ENCODE data around the gene ASH1L.
A peak's percentile ranks its signal among the peaks of the same experiment; 100 is the strongest.
"Not testable (repeated sequence)": the region's sequence is repeated elsewhere in the genome, so short reads cannot be mapped to it uniquely, and the experiment has no call there.

The ASH1L gene

GRCh38 chr1:155437405-155437804, 125.2 kb downstream of the ASH1L start:
- no peak for DNase-seq

- DNase-seq: not testable (repeated sequence)
These were observed 128.7 kb downstream of the ASH1L start for GRCh38 chr1:155433831-155434389.

DNA sequence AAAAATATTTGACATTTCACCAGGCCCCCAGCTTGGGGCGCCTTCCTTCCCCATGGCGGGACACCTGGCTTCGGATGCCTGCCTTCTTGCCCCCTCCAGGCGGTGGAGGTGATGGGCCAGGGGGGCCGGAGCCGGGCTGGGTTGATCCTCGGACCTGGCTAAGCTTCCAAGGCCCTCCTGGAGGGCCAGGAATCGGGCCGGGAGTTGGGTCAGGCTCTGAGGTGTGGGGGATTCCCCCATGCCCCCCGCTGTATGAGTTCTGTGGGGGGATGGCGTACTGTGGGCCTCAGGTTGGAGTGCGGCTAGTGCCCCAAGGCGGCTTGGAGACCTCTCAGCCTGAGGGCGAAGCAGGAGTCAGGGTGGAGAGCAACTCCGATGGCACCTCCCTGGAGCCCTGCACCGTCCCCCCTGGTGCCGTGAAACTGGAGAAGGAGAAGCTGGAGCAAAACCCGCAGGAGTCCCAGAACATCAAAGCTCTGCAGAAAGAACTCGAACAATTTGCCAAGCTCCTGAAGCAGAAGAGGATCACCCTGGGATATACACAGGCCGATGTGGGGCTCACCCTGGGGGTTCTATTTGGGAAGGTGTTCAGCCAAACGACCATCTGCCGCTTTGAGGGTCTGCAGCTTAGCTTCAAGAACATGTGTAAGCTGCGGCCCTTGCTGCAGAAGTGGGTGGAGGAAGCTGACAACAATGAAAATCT, 129.3 kb downstream of the ASH1L start:
- not testable (repeated sequence) for DNase-seq

GRCh38 chr1:155424091-155424490, 138.5 kb downstream of the ASH1L start:
- no peak for DNase-seq

GRCh38 chr1:155420788-155421187, 141.8 kb downstream of the ASH1L start:
- no peak for DNase-seq

DNA sequence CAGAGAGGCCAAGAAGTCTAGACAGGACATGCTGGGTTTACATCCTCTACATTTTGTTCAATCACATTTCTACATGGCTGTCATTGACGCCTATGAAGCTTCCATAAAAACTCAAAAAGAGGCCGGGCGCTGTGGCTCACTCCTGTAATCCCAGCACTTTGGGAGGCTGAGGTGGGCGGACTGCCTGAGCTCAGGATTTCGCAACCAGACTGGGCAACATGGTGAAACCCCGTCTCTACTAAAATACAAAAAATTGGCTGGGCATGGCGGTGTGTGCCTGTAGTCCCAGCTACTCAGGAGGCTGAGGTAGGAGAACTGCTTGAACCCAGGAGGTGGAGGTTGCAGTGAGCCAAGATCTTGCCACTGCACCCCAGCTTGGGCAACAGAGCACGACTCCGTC, 150.8 kb downstream of the ASH1L start:
- DNase-seq: not testable (repeated sequence)

GRCh38 chr1:155410931-155411330, 151.7 kb downstream of the ASH1L start:
- no peak for DNase-seq

DNA sequence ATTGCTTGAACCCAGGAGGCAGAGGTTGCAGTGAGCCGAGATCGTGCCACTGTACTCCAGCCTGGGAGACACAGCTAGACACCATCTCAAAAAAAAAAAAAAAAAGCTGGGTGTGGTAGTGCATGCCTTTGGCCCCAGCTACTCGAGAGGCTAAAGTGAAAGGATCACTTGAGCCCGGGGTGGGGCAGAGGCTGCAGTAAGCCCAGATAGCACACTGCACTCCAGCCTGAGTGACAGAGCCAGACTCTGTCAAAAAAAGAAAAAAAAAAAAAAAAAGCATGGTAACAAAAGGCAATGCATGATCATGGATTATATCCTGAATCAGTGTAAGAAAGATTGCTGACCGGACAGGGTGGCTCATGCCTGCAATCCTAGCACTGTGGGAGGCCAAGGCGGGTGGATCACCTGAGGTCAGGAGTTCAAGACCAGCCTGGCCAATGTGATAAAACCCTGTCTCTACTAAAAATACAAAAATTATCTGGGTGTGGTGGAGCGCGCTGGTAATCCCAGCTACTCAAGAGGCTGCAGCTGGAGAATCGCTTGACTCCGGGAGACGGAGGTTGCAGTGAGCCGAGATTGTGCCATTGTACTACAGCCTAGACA, 165.6 kb downstream of the ASH1L start:
- no peak for DNase-seq

DNA sequence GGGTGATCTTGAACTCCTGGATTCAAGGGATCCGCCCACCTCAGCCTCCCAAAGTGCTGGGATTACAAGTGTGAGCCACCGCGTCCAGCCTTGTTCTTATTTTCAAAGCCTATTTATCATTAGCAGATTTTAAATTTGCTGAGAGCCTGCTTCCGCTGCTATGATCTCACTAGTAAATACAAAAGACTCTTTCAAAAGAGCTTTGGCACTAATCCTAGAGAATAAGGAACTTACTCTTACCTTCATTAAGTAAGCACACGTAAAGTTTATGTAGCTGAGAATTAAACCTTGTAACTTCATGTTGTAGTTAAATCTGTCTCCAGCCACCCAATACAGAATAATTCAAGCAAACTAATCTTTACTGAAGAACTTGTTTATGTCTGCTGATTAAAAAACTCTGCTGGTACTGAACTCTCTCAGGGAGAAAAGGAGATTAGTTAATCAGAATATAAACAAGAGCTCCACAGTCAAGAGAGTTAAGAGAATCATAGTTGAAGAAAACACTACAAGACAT, 169.6 kb downstream of the ASH1L start:
- DNase-seq: no peak

- no peak for DNase-seq
These were observed 172.8 kb downstream of the ASH1L start for GRCh38 chr1:155389826-155390225.

DNA sequence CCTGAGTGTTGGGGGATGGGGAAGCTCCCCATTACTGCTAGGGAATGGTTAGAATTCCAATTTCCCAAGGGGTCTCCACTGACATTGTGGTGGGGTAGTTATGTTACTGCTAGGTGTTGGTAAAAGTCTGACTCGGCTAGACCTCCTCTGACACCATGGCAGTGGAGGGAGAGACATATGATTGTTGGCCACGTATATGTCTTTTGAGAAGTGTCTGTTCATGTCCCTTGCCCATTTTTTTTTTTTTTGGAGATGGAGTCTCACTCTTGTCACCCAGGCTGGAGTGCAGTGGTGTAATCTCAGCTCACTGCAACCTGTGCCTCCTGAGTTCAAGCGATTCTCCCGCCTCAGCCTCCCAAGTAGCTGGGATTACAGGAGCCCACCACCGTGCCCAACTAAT, 176.8 kb downstream of the ASH1L start:
- not testable (repeated sequence) for DNase-seq

GRCh38 chr1:155383406-155383805, 179.2 kb downstream of the ASH1L start:
- DNase-seq: no peak

GRCh38 chr1:155379631-155380090, 182.9 kb downstream of the ASH1L start:
- peak; percentile 2 for DNase-seq

- no peak for DNase-seq
These were observed 183.4 kb downstream of the ASH1L start for GRCh38 chr1:155379180-155379579.

GRCh38 chr1:155360051-155360450, 202.6 kb downstream of the ASH1L start:
- no peak for DNase-seq

GRCh38 chr1:155352631-155353030, 210.0 kb downstream of the ASH1L start:
- no peak for DNase-seq

- no peak for DNase-seq
These were observed 219.8 kb downstream of the ASH1L start for GRCh38 chr1:155342842-155343241.

GRCh38 chr1:155339515-155340097, 223.0 kb downstream of the ASH1L start:
- no peak for DNase-seq

- DNase-seq: no peak
These were observed 227.6 kb downstream of the ASH1L start for GRCh38 chr1:155334962-155335361.

DNA sequence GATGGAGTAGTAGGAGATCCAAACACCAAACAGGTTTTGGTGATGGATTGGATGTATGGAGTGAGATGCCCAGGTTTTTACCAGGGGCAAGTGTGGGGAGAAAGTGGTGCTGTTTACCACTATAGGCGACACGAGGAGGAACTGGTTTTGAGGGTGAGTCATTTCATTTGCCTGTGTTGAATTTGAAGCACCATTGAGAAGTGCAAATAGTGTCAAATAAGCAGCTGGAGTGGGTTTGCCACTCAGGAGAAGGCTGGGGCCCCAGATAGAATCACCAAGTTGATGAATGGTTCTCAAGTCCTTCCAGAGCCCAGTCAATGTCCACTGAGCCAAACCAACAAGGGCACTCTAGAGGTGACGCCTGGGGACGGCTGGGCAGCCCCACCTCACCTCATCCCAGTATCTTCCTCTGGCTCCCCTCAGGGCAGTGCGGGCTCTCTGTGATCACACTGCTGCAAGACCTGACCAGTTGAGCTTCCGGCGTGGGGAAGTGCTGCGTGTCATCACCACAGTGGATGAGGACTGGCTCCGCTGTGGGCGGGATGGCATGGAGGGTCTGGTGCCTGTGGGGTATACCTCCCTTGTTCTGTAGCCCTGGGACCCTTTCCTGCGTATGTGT, 232.5 kb downstream of the ASH1L start:
- no peak for DNase-seq

GRCh38 chr1:155328856-155329255, 233.7 kb downstream of the ASH1L start:
- not testable (repeated sequence) for DNase-seq

- DNase-seq: no peak
These were observed 234.6 kb downstream of the ASH1L start for GRCh38 chr1:155327981-155328380.

GRCh38 chr1:155326631-155327037, 236.0 kb downstream of the ASH1L start:
- DNase-seq: no peak
